Testis (tissue), 2 donors: ENCODE measurements around the gene CLSTN1.

ENCODE experiments used
- CTCF ChIP-seq, 3 experiments: fragments of 450-650 bp in 2 of 3; fragments of 200-600 bp in 1 of 3; sonication (generic) in 1 of 3; IDR thresholded peaks; one replicate each; pipeline ENCODE4 v1.5.1; 2016 to 2019; ENCODE audit warnings: antibody characterized with exemption in 3 of 3, mild to moderate bottlenecking in 2 of 3, moderate library complexity in 1 of 3
- POLR2A ChIP-seq: fragments of 450-650 bp; IDR thresholded peaks from one replicate; pipeline ENCODE4 v1.6.1; 2017; ENCODE audit warnings: antibody characterized with exemption, mild to moderate bottlenecking, moderate library complexity

- TF ChIP-seq CTCF (IDR thresholded peaks at IDR 0.05) (no peak), POLR2A (no peak)
Measured at GRCh38 chr1:9843576-9843945, 19.8 kb upstream of the CLSTN1 start.
